GM23248 (cell line): ENCODE data around the gene VPS13D. TPM values are rescaled to one million over a fixed set of nuclear protein-coding genes. Genes with fewer than 3 reads are reported as not detected.
A peak's percentile ranks its signal among the peaks of the same experiment; 100 is the strongest.

ENCODE experiments used
- DNase-seq: peaks from one replicate; pipeline ENCODE4 v3.0.0-alpha.2; 2015
- H2AFZ ChIP-seq: fragments of 200-600 bp; sonication (generic); 2 replicates; pipeline ENCODE4 v1.6.1; 2016; ENCODE audit warnings: antibody characterized with exemption
- H3F3A ChIP-seq: fragments of 200-600 bp; sonication (generic); 2 replicates; pipeline ENCODE4 v1.6.1; 2016; ENCODE audit warnings: mild to moderate bottlenecking, antibody characterized with exemption, mixed run types; ENCODE audit not compliant: insufficient read depth
- H3K27ac ChIP-seq: fragments of 200-600 bp; sonication (generic); 2 replicates; pipeline ENCODE4 v1.5.1; 2016; ENCODE audit warnings: mild to moderate bottlenecking
- H3K27me3 ChIP-seq: fragments of 200-600 bp; sonication (generic); replicated peaks from 2 replicates; pipeline ENCODE4 v1.6.1; 2016; ENCODE audit warnings: mild to moderate bottlenecking; ENCODE audit not compliant: insufficient read depth
- H3K36me3 ChIP-seq: fragments of 200-600 bp; sonication (generic); 2 replicates; pipeline ENCODE4 v1.6.1; 2016; ENCODE audit warnings: low read depth, mild to moderate bottlenecking
- H3K4me1 ChIP-seq: fragments of 200-600 bp; sonication (generic); 2 replicates; pipeline ENCODE4 v1.6.1; 2016; ENCODE audit warnings: mild to moderate bottlenecking; ENCODE audit not compliant: insufficient read depth
- H3K4me2 ChIP-seq: fragments of 200-600 bp; sonication (generic); one replicate; pipeline ENCODE4 v1.6.1; 2016; ENCODE audit warnings: mild to moderate bottlenecking; ENCODE audit not compliant: unreplicated experiment
- H3K4me3 ChIP-seq: fragments of 200-600 bp; sonication (generic); 2 replicates; pipeline ENCODE4 v1.5.1; 2016; ENCODE audit warnings: mild to moderate bottlenecking
- H3K79me2 ChIP-seq: fragments of 200-600 bp; sonication (generic); 2 replicates; pipeline ENCODE4 v1.6.1; 2016; ENCODE audit warnings: mild to moderate bottlenecking; ENCODE audit not compliant: insufficient read depth
- H3K9ac ChIP-seq: fragments of 200-600 bp; sonication (generic); 2 replicates; pipeline ENCODE4 v1.6.1; 2016; ENCODE audit warnings: mild to moderate bottlenecking
- H3K9me2 ChIP-seq: fragments of 200-600 bp; sonication (generic); 2 replicates; pipeline ENCODE4 v1.6.1; 2016; ENCODE audit warnings: mixed run types, mild to moderate bottlenecking, moderate library complexity; ENCODE audit not compliant: insufficient read depth
- H3K9me3 ChIP-seq: fragments of 200-600 bp; sonication (generic); one replicate; pipeline ENCODE4 v1.6.1; 2017; ENCODE audit warnings: low read depth
- H4K20me1 ChIP-seq: fragments of 200-600 bp; sonication (generic); 2 replicates; pipeline ENCODE4 v1.6.0; 2016; ENCODE audit not compliant: insufficient read depth
- EZH2 ChIP-seq: fragments of 200-600 bp; sonication (generic); IDR thresholded peaks from 2 replicates; pipeline ENCODE4 v1.6.1; 2018; ENCODE audit warnings: antibody characterized with exemption, mild to moderate bottlenecking; ENCODE audit not compliant: insufficient read depth, poor library complexity, severe bottlenecking
- EZH2phosphoT487 ChIP-seq: fragments of 200-600 bp; sonication (generic); IDR thresholded peaks from 2 replicates; pipeline ENCODE4 v1.6.1; 2018; ENCODE audit warnings: antibody characterized with exemption, moderate library complexity, mild to moderate bottlenecking, low read depth; ENCODE audit not compliant: insufficient read depth
- WGBS, 2 experiments: methylation state at CpG; one replicate each; pipeline ENCODE4 v1.1.6; 2015 to 2017; ENCODE audit warnings: low lambda C conversion rate in 2 of 2, low coverage in 1 of 2; ENCODE audit errors: missing lambda C conversion rate in 2 of 2; 5-methylcytosine and 5-hydroxymethylcytosine counted together
- in situ Hi-C: fragments of 300-500 bp; cut with MboI; formaldehyde crosslinking; loops from 2 replicates; pipeline ENCODE4 v1.15.0; 2020
- polyA plus RNA-seq: library from polyadenylated mRNA; unstranded; fragments of >200 nt; fragmentation: Nextera tagmentation; extraction: Ambion mirVana; gene quantifications from 2 replicates; pipeline ENCODE4 v1.2.1, GENCODE V29; 2016
- total RNA-seq: library from RNA; depleted of rRNA; stranded (reverse); fragments of >200 nt; shearing (Covaris generic); gene quantifications from 2 replicates; pipeline ENCODE4 v1.2.3, GENCODE V29; 2014

The VPS13D gene
- total and polyA plus RNA-seq, 2 experiments from 2014 or later: 6.8 to 16.4 TPM

DNA sequence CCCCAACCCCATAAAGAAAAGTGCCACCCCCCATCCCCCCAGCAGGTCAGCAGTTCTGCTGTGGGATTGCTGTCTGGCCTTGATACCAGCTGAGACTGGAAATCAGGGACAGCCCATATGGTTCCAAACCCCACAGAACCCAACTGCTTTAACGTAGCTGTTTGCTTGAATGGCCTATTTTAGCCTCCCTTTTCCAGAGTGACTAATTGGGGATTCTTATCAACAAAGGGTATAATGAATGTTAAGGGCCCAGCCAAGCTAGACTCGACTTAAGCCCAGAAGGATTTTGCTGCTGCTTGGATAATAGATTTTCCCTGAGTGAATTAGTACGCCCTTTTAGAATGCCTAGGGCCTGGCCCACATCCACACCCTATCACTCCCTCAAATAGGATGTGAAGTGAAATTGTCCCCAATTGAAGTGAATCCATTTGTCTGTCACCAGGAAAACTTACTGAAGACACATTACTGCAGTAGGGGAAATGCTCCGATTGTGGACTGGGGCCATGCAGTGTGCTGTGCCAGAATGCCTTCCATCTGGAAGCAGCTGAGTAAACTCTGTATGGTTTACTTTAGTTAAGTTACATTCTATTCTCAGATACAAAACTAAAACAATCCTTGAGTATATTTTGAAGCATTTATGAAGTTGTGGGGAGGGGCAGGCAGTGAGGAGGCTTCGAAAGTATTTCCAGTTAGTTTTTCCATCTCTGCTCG is 231.2 kb downstream of the VPS13D start:
- H4K20me1 ChIP-seq: no peaks in the 10 kb centered on the region
- H3K9ac ChIP-seq: no peak overlapping the region
- H3K79me2 ChIP-seq: no peaks in the 10 kb centered on the region
- H3K9me3 ChIP-seq: no peaks in the 10 kb centered on the region
- TF ChIP-seq EZH2phosphoT487 (no peak), EZH2 (no peak)
- H2AFZ ChIP-seq: no peak overlapping the region
- H3K27me3 ChIP-seq: no peaks in the 10 kb centered on the region
- H3K36me3 ChIP-seq: no peaks in the 10 kb centered on the region
- in situ Hi-C loops: no loop called here
- no peaks in the 10 kb centered on the region for H3K9me2 ChIP-seq
- no peak for DNase-seq
- H3K4me1 ChIP-seq: peaks cover 68% of the 10 kb centered on the region
- 45 to 48% methylated on average over 6 of the region's 6 CpGs for WGBS, 2 experiments
- no peak overlapping the region for H3K27ac ChIP-seq
- peaks cover 41% of the 10 kb centered on the region for H3F3A ChIP-seq
- H3K4me3 ChIP-seq: no peak overlapping the region
- no peak overlapping the region for H3K4me2 ChIP-seq

DNA sequence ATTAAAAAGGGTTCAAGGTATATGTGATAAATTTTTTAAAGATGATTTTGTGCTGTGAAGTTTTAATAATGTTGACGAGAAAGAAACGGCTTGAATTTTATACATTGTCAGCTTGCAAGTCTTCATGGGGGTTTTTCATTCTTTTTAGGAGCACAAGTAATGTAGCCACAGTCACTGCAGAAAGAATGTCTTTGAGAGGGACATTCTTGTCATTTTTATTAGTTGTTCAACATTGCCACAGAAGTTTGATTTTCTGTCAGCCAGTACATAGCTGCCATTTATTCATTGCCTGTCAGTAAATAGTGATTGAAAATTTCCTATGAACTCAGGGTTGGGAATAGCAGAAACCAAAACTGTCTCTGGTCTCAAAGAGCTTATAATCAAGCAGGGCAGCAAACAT is 231.9 kb downstream of the VPS13D start:
- DNase-seq: no peak
- in situ Hi-C loops: no loop called here
- H3K27me3 ChIP-seq: no peaks in the 10 kb centered on the region
- 50 to 63% methylated on average over 2 of the region's 2 CpGs for WGBS, 2 experiments
- peaks cover 38% of the 10 kb centered on the region for H3F3A ChIP-seq
- H4K20me1 ChIP-seq: no peaks in the 10 kb centered on the region
- no peak overlapping the region for H3K27ac ChIP-seq
- H3K9me2 ChIP-seq: no peaks in the 10 kb centered on the region
- TF ChIP-seq EZH2phosphoT487 (no peak), EZH2 (no peak)
- H3K9ac ChIP-seq: no peak overlapping the region
- H3K36me3 ChIP-seq: no peaks in the 10 kb centered on the region
- peaks cover 61% of the 10 kb centered on the region for H3K4me1 ChIP-seq
- no peak overlapping the region for H3K4me2 ChIP-seq
- H3K4me3 ChIP-seq: no peak overlapping the region
- no peak overlapping the region for H2AFZ ChIP-seq
- H3K9me3 ChIP-seq: no peaks in the 10 kb centered on the region
- no peaks in the 10 kb centered on the region for H3K79me2 ChIP-seq

DNA sequence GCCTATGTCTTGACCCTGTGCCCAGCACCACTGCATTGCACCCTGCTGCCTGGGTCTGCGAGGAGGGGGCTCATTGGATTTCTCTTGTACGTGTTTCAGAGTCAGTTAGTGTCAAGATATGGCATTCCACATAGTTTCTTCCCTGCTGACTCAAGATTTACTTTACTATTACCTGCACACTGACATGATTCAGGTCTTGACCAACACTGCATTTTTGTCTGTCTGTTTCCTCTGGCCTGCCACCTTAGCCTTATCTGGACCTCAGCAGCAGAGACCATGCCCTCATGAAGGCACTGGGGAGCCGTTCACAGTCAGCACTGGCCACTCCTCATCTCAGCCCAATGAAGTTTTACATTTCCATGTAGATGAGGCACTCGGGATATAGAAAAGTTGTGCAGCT is 232.8 kb downstream of the VPS13D start:
- H3K9me2 ChIP-seq: no peaks in the 10 kb centered on the region
- H3K27me3 ChIP-seq: no peaks in the 10 kb centered on the region
- H3K4me1 ChIP-seq: peaks cover 53% of the 10 kb centered on the region
- 90 to 93% methylated on average over 4 of the region's 4 CpGs for WGBS, 2 experiments
- no peak overlapping the region for H2AFZ ChIP-seq
- no peak overlapping the region for H3K4me2 ChIP-seq
- no peak for DNase-seq
- no peaks in the 10 kb centered on the region for H3K36me3 ChIP-seq
- H3K4me3 ChIP-seq: no peak overlapping the region
- H3K9me3 ChIP-seq: no peaks in the 10 kb centered on the region
- in situ Hi-C loops: no loop called here
- H4K20me1 ChIP-seq: no peaks in the 10 kb centered on the region
- H3K79me2 ChIP-seq: no peaks in the 10 kb centered on the region
- peaks cover 30% of the 10 kb centered on the region for H3F3A ChIP-seq
- TF ChIP-seq EZH2phosphoT487 (no peak), EZH2 (no peak)
- no peak overlapping the region for H3K9ac ChIP-seq
- no peak overlapping the region for H3K27ac ChIP-seq

DNA sequence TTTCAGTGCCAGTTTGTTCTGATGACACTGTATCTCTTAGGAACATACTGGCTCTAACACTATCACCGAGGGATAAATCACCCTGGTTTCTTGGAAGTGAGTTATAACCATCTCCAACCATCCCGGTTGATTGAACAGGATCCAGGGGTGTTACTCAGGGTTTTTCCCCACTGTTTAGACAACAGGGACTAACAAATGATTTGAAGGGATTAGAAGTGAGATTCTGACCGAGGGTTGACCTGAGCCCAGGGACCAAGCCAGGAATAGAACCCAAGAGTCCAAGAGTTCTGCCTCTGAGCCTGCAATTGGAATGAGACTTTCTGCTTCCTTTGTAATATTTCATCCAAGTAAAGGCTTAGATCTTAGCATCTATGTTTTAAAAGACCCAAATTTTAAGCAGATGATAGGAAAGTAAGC is 234.2 kb downstream of the VPS13D start:
- no peak for DNase-seq
- no peak overlapping the region for H3K4me3 ChIP-seq
- H3K9me2 ChIP-seq: no peaks in the 10 kb centered on the region
- TF ChIP-seq EZH2phosphoT487: no peak
- TF ChIP-seq EZH2: no peak
- H3K27me3 ChIP-seq: no peaks in the 10 kb centered on the region
- no peaks in the 10 kb centered on the region for H4K20me1 ChIP-seq
- H2AFZ ChIP-seq: no peak overlapping the region
- in situ Hi-C loops: no loop called here
- peak overlapping the region; percentile 8 for H3K9ac ChIP-seq
- no peaks in the 10 kb centered on the region for H3K36me3 ChIP-seq
- H3K4me1 ChIP-seq: peaks cover 39% of the 10 kb centered on the region
- WGBS, 2 experiments: 8 to 14% methylated on average over 3 of the region's 3 CpGs
- H3K79me2 ChIP-seq: no peaks in the 10 kb centered on the region
- peak overlapping the region; percentile 85 for H3K27ac ChIP-seq
- no peaks in the 10 kb centered on the region for H3K9me3 ChIP-seq
- H3K4me2 ChIP-seq: peak overlapping the region; percentile 40
- H3F3A ChIP-seq: peaks cover 18% of the 10 kb centered on the region
